ENCODE measurements around the gene CUL4A.
A peak's percentile ranks its signal among the peaks of the same experiment; 100 is the strongest.

The CUL4A gene

DNA sequence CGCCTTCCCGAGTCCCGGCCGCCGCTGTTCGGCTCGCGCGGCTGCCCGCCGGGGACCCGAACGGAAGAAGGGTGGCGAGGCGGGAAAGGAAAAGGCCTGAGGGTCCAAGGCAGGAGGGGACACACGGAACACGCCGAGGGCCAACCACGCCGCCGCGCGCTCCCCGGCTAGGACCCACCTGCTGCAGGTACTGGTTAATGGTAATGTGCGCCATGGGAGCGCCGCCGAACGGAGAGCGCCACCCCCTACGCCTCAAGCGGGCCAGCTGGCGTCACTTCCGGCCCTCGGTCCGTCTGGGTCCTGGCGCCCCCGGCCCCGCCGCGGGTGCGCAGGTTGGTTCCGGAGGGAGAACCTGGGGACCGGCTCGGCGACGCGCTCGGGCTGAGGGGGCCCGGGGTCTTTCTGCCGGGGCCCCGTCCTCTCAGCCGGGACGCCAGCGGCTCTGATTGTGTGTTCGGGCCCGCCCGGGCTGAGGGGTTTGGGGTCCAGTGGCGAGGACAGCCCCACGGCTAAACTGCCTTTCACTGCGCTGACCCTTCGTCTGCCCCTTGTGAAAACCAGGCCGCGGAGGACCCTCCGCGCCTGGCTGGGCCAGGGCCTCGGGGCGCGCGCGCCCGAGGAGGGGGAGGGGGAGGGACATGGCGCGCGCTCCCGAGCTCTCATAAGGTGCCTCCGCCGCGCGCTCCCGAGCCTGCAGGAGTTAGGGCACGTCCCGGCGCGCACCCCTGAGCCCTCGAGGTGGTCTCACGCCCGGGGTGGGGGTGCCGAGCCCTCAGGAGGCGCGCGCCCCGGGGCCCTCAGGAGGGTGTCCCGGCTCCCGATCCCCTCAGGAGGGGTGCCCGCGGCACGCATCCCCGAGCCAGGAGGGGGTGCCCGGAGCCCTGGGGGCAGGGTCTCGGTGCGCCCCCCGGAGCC lies 735 bp upstream of the CUL4A start, which contains the start of gene PCID2:
TSS of gene PCID2 (minus strand) at position 249 of the 915 bp plus-strand sequence. CDS start at position 214, 35 bp downstream.
- H3K27ac Mint-ChIP-seq = peak within 1 kb of the TSS; percentile 94
- no peaks in the 10 kb centered on the region for H3K9me3 Mint-ChIP-seq
- peaks cover 40% of the 10 kb centered on the region for H3K36me3 Mint-ChIP-seq
- peak; percentile 90 for DNase-seq
- H3K27me3 Mint-ChIP-seq = no peaks in the 10 kb centered on the region
- CTCF ChIA-PET = no interaction called here
- peak within 1 kb of the TSS; percentile 86 for H3K4me3 Mint-ChIP-seq
- H3K4me1 Mint-ChIP-seq = peaks cover 59% of the 10 kb centered on the region

DNA sequence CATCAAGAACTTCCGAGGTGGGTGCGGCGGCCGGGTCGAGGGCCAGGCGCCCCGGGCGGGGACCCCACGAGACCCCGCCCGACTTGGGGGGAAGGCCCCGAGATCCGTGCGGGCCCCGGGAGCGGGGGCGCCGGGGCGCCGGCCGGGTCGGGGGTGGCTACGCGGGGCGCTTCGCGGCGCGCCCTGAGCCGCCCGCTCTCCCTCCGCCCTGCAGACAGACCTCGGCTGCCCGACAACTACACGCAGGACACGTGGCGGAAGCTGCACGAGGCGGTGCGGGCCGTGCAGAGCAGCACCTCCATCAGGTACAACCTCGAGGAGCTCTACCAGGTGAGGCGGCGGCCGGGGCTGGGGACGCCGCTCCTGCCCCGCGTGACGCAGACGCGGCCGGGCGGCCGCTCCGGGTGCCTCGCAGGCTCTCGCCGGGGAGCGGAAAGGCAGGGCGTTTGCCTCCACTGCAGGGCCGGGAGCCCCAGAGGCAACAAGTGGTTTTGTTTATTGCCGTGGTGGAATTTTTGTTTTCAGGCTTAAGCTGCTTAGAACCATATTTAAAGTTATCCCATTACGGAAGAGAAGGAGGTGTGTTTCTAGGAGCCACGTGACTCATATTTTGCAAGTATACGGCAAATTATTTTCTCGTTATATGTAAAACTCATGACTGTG lies 477 bp downstream of the CUL4A start:
- peak overlapping the region; percentile 77 for H3K4me3 Mint-ChIP-seq
- peaks cover 40% of the 10 kb centered on the region for H3K36me3 Mint-ChIP-seq
- no peaks in the 10 kb centered on the region for H3K9me3 Mint-ChIP-seq
- peak overlapping the region; percentile 86 for H3K27ac Mint-ChIP-seq
- H3K4me1 Mint-ChIP-seq = peaks cover 59% of the 10 kb centered on the region
- DNase-seq = peak; percentile 87
- CTCF ChIA-PET = interaction anchor here (0.8 kb wide), 1 partner anchor 9 kb away, joined by 5 read pairs; no protein-coding TSS in a partner anchor
- no peaks in the 10 kb centered on the region for H3K27me3 Mint-ChIP-seq

- Mint-ChIP-seq H3K4me1 (peaks cover 50% of the 10 kb centered on the region), H3K9me3 (no peaks in the 10 kb centered on the region), H3K27ac (peak overlapping the region; percentile 86), H3K36me3 (peaks cover 33% of the 10 kb centered on the region), H3K27me3 (no peaks in the 10 kb centered on the region), H3K4me3 (peak overlapping the region; percentile 77)
- CTCF ChIA-PET = no interaction called here
- no peak for DNase-seq
Measured at GRCh38 chr13:113210833-113211232, 1.4 kb downstream of the CUL4A start.

DNA sequence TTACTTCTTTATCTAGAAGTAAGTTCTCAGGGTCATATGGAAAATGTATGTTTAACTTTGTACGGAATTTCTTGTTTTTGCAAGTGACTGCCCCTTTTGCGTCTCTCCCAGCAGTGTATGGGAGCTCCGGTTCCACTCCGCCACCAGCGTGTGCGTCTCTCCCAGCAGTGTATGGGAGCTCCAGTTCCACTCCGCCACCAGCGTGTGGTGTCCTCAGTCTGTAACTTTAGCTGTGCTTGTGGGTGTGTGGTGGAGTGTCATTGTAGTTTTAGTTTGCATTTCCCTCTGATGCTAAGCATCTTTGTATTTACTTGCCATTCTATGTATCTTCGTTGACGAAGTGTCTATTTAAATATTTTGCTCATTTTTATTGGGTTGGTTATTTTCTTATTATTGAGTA lies 2.4 kb downstream of the CUL4A start:
- peaks cover 40% of the 10 kb centered on the region for H3K4me1 Mint-ChIP-seq
- H3K4me3 Mint-ChIP-seq = peak overlapping the region; percentile 77
- no peaks in the 10 kb centered on the region for H3K9me3 Mint-ChIP-seq
- peak overlapping the region; percentile 63 for H3K27ac Mint-ChIP-seq
- CTCF ChIA-PET = no interaction called here
- peak; percentile 38 for DNase-seq
- no peaks in the 10 kb centered on the region for H3K27me3 Mint-ChIP-seq
- H3K36me3 Mint-ChIP-seq = peaks cover 27% of the 10 kb centered on the region

DNA sequence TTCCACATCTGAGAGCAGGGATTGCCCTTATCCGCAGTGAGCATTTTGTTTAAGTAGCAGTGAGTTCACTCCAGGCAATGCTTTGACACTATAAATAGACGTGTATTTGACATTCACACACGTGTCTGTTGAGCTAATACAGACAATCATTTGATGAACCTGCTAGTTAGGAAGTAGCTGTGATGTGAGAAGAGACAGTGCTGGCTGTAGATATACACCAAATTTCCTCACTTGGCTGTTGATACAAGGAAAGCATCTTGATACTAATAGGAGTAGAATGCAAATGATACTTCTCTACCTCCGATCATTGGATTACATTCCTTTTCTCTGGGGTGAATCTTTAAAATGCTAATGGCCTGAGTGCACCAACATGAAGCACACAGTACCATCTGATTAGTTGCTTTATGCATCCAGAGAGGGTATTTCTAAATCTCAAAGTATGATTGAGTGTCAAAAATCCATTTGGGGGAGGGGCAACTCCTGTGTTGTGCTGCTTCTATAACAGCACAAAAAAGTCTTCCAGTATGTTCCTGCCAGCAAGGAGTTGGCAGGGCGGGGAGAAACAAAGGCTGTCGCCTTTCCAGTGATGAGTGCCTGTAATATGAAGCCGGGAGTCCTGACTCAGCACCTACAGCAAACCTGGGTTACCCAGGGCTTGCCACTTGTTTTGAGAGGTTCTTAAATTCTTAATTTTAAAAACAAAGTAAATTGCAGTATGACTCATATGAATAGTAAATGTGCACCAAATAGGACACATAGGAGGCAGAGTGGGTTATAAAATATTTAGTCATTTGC lies 7.0 kb downstream of the CUL4A start:
- Mint-ChIP-seq H3K4me3 (no peak overlapping the region), H3K4me1 (peaks cover 26% of the 10 kb centered on the region), H3K9me3 (no peaks in the 10 kb centered on the region), H3K36me3 (peaks cover 21% of the 10 kb centered on the region), H3K27ac (peak overlapping the region; percentile 2), H3K27me3 (no peaks in the 10 kb centered on the region)
- CTCF ChIA-PET = interaction anchor here (0.9 kb wide), 1 partner anchor 114 kb away, joined by 3 read pairs; no protein-coding TSS in a partner anchor
- no peak for DNase-seq

DNA sequence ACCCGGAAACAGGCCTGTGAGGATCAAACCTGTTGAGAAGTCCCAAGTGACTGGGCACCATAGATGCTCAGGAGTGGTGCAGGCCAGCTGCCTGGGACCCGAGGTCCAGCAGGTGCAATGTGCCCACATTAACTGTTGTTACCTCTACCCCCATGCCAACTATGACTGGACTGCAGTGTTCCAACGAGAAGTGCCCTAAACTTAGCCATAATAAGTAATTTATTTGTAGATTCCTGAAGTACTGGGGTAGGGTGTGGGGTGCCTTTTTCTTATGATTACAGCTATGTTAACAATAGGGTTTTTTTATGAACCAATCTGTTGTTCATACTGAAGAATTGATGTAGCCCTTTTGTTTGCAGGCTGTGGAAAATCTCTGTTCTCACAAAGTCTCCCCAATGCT lies 9.2 kb downstream of the CUL4A start:
- no peak overlapping the region for H3K27ac Mint-ChIP-seq
- no peaks in the 10 kb centered on the region for H3K27me3 Mint-ChIP-seq
- H3K9me3 Mint-ChIP-seq = no peaks in the 10 kb centered on the region
- CTCF ChIA-PET = no interaction called here
- no peak overlapping the region for H3K4me3 Mint-ChIP-seq
- peaks cover 27% of the 10 kb centered on the region for H3K36me3 Mint-ChIP-seq
- no peak for DNase-seq
- H3K4me1 Mint-ChIP-seq = peaks cover 13% of the 10 kb centered on the region

DNA sequence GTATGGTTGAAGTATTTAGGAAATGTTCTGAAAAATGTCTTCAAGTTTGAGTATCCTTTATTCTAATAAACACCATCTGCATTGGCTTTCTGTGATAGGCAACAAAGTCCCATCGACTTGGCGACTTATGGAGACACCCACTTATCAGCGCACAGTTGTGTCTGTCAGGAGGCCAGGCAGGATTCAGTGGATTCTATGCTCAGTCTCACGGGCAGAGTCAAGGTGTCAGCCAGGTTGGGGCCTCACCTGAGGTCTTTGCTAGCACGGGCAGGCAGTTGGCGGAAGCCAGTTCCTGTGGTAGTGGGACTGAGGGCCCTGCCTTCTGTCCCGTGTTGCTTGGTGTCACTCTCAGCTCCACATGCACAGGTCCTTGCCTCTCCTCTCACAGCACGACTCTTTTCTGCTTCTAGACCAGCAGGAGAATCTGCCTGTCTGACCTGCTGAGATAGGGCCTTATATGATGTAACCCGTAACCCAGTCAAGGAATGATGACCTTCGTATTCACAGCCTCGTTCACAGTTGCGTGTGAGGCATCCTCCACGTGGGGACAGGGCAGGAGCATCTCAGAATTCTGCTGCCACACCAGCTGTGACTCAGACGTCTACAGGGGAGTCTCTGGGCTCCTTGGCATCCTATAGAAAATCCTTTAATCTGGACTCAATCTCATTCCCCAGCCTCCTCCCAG lies 10.0 kb downstream of the CUL4A start:
- Mint-ChIP-seq H3K27me3 (no peaks in the 10 kb centered on the region), H3K36me3 (peaks cover 32% of the 10 kb centered on the region), H3K9me3 (no peaks in the 10 kb centered on the region), H3K4me3 (no peak overlapping the region), H3K4me1 (peaks cover 7% of the 10 kb centered on the region), H3K27ac (no peak overlapping the region)
- no peak for DNase-seq
- CTCF ChIA-PET = no interaction called here

DNA sequence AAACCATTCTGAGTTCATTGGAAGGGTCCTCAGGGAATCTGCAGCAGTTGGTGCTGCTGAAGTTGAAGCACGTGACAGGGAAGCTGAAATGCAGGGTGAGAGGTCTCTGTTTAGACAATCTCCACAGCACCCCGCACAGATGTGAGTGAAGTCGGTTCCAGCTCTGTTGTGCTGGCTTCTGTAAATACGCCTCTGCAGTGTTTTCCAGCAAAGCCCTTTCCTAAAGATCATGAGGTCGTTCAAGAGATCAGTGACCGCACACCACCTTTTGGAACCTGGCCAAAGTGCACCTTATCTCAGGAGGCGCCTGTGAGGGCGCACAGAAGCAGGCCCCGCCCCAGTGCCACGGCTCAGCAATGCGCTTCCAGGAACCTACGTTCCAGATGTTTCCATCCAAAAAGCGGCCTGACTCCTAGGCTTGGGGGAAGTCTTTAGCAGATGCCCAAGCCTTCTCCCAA lies 10.8 kb downstream of the CUL4A start:
- Mint-ChIP-seq H3K4me3 (no peak overlapping the region), H3K27me3 (no peaks in the 10 kb centered on the region), H3K4me1 (peaks cover 7% of the 10 kb centered on the region), H3K36me3 (peaks cover 38% of the 10 kb centered on the region), H3K9me3 (no peaks in the 10 kb centered on the region), H3K27ac (peak overlapping the region; percentile 30)
- CTCF ChIA-PET = no interaction called here
- no peak for DNase-seq

DNA sequence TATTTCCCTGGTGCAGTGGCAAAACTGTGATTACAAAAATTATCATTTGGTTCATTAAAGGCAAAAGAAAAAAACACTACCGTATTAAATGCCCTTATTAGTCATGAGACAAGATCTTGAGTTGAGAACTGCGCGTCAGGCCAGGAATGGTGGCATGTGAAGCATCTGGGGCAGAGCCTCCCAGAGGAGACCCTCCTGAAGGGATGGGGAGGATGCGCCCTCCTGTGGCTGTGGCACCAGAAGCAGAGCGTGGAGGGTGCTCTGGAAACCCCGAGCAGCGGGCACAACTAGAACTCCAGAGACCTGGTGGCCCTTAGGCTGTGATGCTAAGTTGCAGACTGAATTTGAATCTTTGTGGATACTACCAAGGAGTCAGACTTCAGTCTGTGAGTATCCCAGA lies 11.5 kb downstream of the CUL4A start:
- H3K27ac Mint-ChIP-seq = no peak overlapping the region
- H3K27me3 Mint-ChIP-seq = no peaks in the 10 kb centered on the region
- H3K4me1 Mint-ChIP-seq = peaks cover 7% of the 10 kb centered on the region
- H3K4me3 Mint-ChIP-seq = no peak overlapping the region
- peak; percentile 43 for DNase-seq
- peaks cover 38% of the 10 kb centered on the region for H3K36me3 Mint-ChIP-seq
- CTCF ChIA-PET = no interaction called here
- no peaks in the 10 kb centered on the region for H3K9me3 Mint-ChIP-seq

GRCh38 chr13:113223070-113223469 lies 13.7 kb downstream of the CUL4A start:
- no peak overlapping the region for H3K4me3 Mint-ChIP-seq
- CTCF ChIA-PET = no interaction called here

DNA sequence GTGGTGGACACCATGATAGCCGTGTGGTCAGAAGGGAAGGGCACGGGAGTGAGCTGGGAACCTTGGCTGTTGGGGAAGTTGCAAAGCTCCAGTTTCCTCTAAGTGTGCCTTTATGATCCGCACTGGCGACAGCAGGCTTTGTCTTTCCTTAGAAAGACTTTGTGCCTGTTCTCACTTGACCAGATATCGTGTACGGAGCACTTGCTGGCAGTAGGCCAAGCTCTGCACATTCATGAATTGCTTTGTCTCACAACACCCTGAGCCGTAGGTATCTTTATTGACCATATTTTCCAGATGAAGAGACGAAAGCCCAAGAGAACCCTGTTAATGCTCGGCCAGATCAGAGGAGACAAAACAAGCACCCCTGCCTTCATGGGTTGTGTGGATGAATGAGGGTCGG lies 15.1 kb downstream of the CUL4A start:
- CTCF ChIA-PET = no interaction called here

More at GRCh38 chr13:113223070-113223469, 13.7 kb downstream of the CUL4A start:
- no peak overlapping the region for H3K27ac Mint-ChIP-seq
- H3K27me3 Mint-ChIP-seq = no peaks in the 10 kb centered on the region
- no peaks in the 10 kb centered on the region for H3K9me3 Mint-ChIP-seq
- no peak for DNase-seq
- H3K36me3 Mint-ChIP-seq = peaks cover 49% of the 10 kb centered on the region
- H3K4me1 Mint-ChIP-seq = peaks cover 4% of the 10 kb centered on the region

DNA sequence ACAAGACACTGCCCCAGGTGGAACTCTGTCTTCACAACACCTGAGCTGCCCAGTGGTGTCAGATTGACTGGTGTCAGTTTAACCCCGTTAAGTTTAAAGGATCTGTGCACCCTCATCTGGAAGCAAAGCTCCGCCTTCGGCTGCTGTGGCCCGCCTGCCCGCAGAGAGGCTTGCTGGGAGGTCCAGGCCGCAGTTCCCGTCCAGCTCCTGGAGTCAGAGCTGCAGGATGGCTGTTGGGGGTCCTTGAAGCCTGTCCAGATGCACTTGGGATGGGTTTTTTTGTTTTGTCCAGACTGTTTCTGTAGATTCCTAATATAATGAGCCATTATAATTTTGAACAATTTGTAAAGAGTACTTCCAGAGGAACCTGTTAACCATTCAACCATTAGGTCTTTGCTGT lies 16.1 kb downstream of the CUL4A start:
- Mint-ChIP-seq H3K9me3 (no peaks in the 10 kb centered on the region), H3K4me3 (no peak overlapping the region), H3K27me3 (no peaks in the 10 kb centered on the region), H3K4me1 (peaks cover 4% of the 10 kb centered on the region), H3K36me3 (peaks cover 55% of the 10 kb centered on the region), H3K27ac (no peak overlapping the region)
- CTCF ChIA-PET = no interaction called here
- no peak for DNase-seq

More for the DNA sequence above, 15.1 kb downstream of the CUL4A start:
- H3K9me3 Mint-ChIP-seq = no peaks in the 10 kb centered on the region
- no peak overlapping the region for H3K4me3 Mint-ChIP-seq
- peaks cover 55% of the 10 kb centered on the region for H3K36me3 Mint-ChIP-seq
- peaks cover 4% of the 10 kb centered on the region for H3K4me1 Mint-ChIP-seq
- H3K27ac Mint-ChIP-seq = no peak overlapping the region
- no peak for DNase-seq
- H3K27me3 Mint-ChIP-seq = no peaks in the 10 kb centered on the region

DNA sequence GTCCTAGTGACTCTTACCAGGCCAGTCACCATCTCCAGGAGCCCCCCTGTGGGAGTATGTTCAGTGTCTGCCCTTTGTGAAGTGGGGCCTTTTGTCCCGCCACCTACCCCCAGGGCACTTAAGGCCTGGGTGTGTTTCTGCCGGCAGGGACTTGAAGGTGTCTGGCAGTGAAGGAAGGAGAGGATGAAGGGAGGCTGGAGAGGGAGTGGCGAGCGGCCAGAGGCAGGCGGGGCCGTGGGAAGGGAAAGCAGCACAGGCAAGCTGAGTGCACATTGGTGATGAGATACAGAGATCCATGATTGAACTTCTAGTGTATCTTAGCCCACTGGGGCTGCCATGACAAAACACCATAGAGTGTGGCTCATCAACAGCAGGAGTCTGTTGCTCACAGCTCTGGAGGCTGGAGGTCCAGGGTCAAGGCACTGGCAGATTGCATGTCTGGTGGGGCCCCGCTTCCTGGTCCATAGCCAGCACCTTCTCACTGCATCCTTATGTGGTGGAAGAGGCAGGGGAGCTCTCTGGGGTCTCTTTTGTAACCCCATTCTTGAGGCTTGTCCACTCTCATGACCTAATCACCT lies 17.5 kb downstream of the CUL4A start:
- H3K9me3 Mint-ChIP-seq = no peaks in the 10 kb centered on the region
- peak overlapping the region; percentile 65 for H3K27ac Mint-ChIP-seq

More for the DNA sequence above, 17.5 kb downstream of the CUL4A start:
- H3K27me3 Mint-ChIP-seq = no peaks in the 10 kb centered on the region
- H3K4me3 Mint-ChIP-seq = no peak overlapping the region
- H3K36me3 Mint-ChIP-seq = peaks cover 51% of the 10 kb centered on the region
- no peak for DNase-seq
- CTCF ChIA-PET = no interaction called here
- H3K4me1 Mint-ChIP-seq = peaks cover 3% of the 10 kb centered on the region

All from activated naive CD4-positive, alpha-beta T cell treated with anti-CD3 and anti-CD28 coated beads, Interleukin-2, amount 10 ng/mL, durations not matched to agents 7 days and 5 days (primary cell).